HAP-1 (cell line): Measurements from ENCODE around the gene EIF3K.
"Not testable (repeated sequence)": the region's sequence is repeated elsewhere in the genome, so short reads cannot be mapped to it uniquely, and the experiment has no call there.

ENCODE experiments used
- DNase-seq, 2 experiments: peaks; one replicate each; pipeline ENCODE4 v3.0.0-alpha.2; 2016 to 2020; ENCODE audit warnings: low spot score in 2 of 2
- H3K27me3 ChIP-seq: fragments of 250-450 bp; sonication (Bioruptor Pico); 2 replicates; pipeline ENCODE4 v1.5.1; 2020; ENCODE audit warnings: low read depth, mild to moderate bottlenecking, moderate library complexity
- H3K36me3 ChIP-seq: fragments of 250-450 bp; sonication (Bioruptor Pico); replicated peaks from 2 replicates; pipeline ENCODE4 v1.5.1; 2020; ENCODE audit warnings: mild to moderate bottlenecking
- H3K4me1 ChIP-seq: fragments of 250-450 bp; sonication (Bioruptor Pico); 2 replicates; pipeline ENCODE4 v1.5.1; 2020; ENCODE audit warnings: mild to moderate bottlenecking
- H3K4me3 ChIP-seq: fragments of 250-450 bp; sonication (Bioruptor Pico); 2 replicates; pipeline ENCODE4 v1.5.1; 2020; ENCODE audit warnings: mild to moderate bottlenecking, moderate library complexity
- H3K9me3 ChIP-seq: fragments of 250-450 bp; sonication (Bioruptor Pico); 2 replicates; pipeline ENCODE4 v1.5.1; 2020; ENCODE audit warnings: mild to moderate bottlenecking, moderate library complexity
- in situ Hi-C: fragments of 300-500 bp; cut with MboI; formaldehyde crosslinking; loops from 3 replicates; pipeline ENCODE4 v1.14.3; 2020; ENCODE audit warnings: low sequenced_read_pairs, inconsistent platforms, mixed read lengths

The EIF3K gene

DNA sequence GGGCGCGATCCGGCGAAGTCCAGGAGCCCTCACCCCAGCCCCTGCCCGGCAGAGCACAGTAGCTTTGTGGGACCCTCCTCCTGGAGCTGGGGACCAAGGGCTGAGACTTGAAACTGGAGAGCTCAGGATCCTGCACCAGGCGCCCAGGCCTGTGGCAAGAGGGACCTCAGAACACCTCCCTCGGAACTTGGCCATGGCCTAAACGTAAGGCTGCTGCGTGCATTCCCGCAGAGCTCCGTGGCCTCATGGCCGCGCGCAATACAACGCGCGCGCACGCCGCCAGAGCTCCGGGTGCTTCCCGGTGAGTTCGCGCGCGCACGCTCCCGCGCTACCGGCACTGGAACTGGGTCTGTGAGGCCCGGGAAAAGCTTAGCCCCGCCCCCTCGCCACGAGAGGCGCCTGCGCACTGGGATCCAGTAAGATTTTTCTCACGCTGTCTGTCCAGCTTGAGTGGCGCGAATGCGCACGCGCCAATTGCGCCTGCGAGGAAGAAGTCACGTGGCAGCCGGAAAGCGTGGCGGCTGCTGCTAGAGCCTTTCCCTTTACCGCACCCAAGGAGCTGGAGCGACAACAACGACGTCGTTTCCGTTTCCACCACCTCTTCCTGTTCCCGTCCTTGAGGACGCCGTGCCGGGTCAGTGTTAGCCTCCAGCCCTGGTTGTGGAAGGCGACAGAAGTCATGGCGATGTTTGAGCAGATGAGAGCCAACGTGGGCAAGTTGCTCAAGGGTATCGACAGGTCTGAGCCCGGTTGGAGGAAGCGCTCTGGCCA, at the start of gene EIF3K:
Gene EIF3K (plus strand): TSS at position 599 of the 771 bp plus-strand sequence. CDS start 81 bp downstream, at position 680.
- Histone ChIP-seq H3K27me3 (no peaks in the 10 kb centered on the region), H3K9me3 (no peaks in the 10 kb centered on the region), H3K36me3 (peaks cover 31% of the 10 kb centered on the region), H3K4me1 (peaks cover 5% of the 10 kb centered on the region), H3K4me3 (peak within 1 kb of the TSS; percentile 89)
- in situ Hi-C loops: no loop called here
- peak; percentile 97 to 99 for DNase-seq

- H3K4me3 ChIP-seq: no peak overlapping the region
- DNase-seq: no peak
These were observed 49.5 kb upstream of the EIF3K start for GRCh38 chr19:38569368-38569983.

GRCh38 chr19:38571682-38572081, 47.3 kb upstream of the EIF3K start:
- Histone ChIP-seq H3K4me3 (no peak overlapping the region), H3K36me3 (no peaks in the 10 kb centered on the region), H3K27me3 (no peaks in the 10 kb centered on the region), H3K4me1 (no peaks in the 10 kb centered on the region), H3K9me3 (no peaks in the 10 kb centered on the region)
- in situ Hi-C loops: no loop called here
- no peak for DNase-seq

More at GRCh38 chr19:38569368-38569983, 49.5 kb upstream of the EIF3K start:
- H3K9me3 ChIP-seq: no peaks in the 10 kb centered on the region
- in situ Hi-C loops: no loop called here
- no peaks in the 10 kb centered on the region for H3K27me3 ChIP-seq
- H3K36me3 ChIP-seq: no peaks in the 10 kb centered on the region
- no peaks in the 10 kb centered on the region for H3K4me1 ChIP-seq

DNA sequence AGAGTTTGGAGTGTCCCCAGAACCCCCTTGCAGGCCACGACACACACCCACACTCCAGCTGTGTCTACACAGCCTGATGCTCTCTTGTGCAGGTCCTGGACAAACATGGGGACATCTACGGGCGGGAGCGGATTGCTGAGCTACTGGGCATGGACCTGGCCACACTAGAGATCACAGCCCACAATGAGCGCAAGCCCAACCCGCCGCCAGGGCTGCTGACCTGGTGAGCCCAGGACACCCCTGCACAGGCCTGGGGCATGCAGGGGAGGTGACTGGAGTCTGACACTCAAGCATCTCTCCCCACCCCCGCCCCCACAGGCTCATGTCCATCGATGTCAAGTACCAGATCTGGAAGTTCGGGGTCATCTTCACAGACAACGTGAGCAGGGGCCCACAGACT, 41.2 kb upstream of the EIF3K start:
- in situ Hi-C loops: no loop called here
- Histone ChIP-seq H3K9me3 (no peaks in the 10 kb centered on the region), H3K4me3 (no peak overlapping the region), H3K27me3 (no peaks in the 10 kb centered on the region), H3K36me3 (no peaks in the 10 kb centered on the region), H3K4me1 (no peaks in the 10 kb centered on the region)
- DNase-seq: no peak

DNA sequence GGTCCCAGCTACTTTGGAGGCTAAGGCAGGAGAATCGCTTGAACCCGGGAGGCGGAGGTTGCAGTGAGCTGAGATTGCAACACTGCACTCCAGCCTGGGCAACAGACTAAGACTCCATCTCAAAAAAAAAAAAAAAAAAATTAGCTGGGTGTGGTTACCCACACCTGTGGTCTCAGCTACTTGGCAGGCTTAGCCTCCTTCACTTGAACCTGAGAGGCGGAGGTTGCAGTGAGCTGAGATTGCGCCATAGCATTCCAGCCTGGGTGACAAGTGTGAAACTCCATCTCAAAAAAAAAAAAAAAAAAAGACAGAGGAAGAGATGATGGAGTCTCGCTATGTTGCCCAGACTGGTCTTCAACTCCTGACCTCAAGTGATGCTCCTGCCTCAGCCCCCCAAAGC, 39.7 kb upstream of the EIF3K start:
- DNase-seq, H3K27me3 ChIP-seq, H3K36me3 ChIP-seq, H3K4me1 ChIP-seq, in situ Hi-C loops, H3K9me3 ChIP-seq, H3K4me3 ChIP-seq: not testable (repeated sequence)

- H3K36me3 ChIP-seq: no peaks in the 10 kb centered on the region
- no peaks in the 10 kb centered on the region for H3K27me3 ChIP-seq
- no peaks in the 10 kb centered on the region for H3K9me3 ChIP-seq
- no peak overlapping the region for H3K4me3 ChIP-seq
- no peak for DNase-seq
- no peaks in the 10 kb centered on the region for H3K4me1 ChIP-seq
- in situ Hi-C loops: no loop called here
These were observed 38.9 kb upstream of the EIF3K start for GRCh38 chr19:38580080-38580479.

GRCh38 chr19:38583219-38583984, 35.6 kb upstream of the EIF3K start:
- H3K9me3 ChIP-seq: no peaks in the 10 kb centered on the region
- H3K4me1 ChIP-seq: no peaks in the 10 kb centered on the region
- H3K4me3 ChIP-seq: no peak overlapping the region
- in situ Hi-C loops: no loop called here
- H3K36me3 ChIP-seq: no peaks in the 10 kb centered on the region
- H3K27me3 ChIP-seq: no peaks in the 10 kb centered on the region
- DNase-seq: no peak

DNA sequence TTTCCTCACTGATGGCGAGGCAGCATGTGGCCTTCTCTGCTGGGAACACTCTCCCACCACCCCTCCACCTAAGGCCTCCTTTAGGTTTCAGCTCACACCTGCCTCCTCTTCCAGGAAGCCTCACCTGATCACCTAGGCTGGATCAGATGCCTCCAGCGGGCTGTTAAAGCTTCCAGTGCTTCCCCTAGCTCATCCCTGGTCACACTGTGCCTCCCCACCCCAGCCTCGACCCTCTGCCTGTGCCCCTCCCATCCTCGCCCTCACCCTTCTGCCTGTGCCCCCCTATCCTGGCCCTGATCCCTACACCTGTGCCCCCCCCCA, 35.0 kb upstream of the EIF3K start:
- no peaks in the 10 kb centered on the region for H3K27me3 ChIP-seq
- no peak for DNase-seq
- no peaks in the 10 kb centered on the region for H3K36me3 ChIP-seq
- no peaks in the 10 kb centered on the region for H3K4me1 ChIP-seq
- no peaks in the 10 kb centered on the region for H3K9me3 ChIP-seq
- in situ Hi-C loops: no loop called here
- no peak overlapping the region for H3K4me3 ChIP-seq

DNA sequence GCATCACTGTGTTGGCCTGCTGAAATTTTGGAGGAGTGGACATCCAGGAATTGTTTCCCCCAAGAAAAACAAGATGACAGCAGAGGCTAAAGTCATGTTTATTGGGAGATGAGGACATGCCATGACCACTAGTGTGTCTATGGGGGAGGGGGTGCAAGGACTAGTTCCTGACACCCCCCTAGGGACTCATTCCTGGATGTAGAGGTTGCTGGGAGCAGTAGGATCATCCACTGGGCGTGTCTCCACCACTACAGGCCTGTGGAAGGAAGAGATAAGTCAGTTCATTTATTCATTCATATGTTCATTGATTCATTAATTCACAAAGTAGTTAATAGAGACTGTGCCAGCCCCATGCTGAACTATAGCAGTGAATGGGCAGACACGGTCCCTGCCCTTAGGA, 31.4 kb upstream of the EIF3K start:
- in situ Hi-C loops: no loop called here
- Histone ChIP-seq H3K4me1 (no peaks in the 10 kb centered on the region), H3K9me3 (no peaks in the 10 kb centered on the region), H3K36me3 (no peaks in the 10 kb centered on the region), H3K4me3 (no peak overlapping the region), H3K27me3 (no peaks in the 10 kb centered on the region)
- DNase-seq: no peak

GRCh38 chr19:38588041-38588440, 30.9 kb upstream of the EIF3K start:
- Histone ChIP-seq H3K4me1 (no peaks in the 10 kb centered on the region), H3K36me3 (no peaks in the 10 kb centered on the region), H3K4me3 (no peak overlapping the region), H3K9me3 (no peaks in the 10 kb centered on the region), H3K27me3 (no peaks in the 10 kb centered on the region)
- in situ Hi-C loops: no loop called here
- DNase-seq: no peak

DNA sequence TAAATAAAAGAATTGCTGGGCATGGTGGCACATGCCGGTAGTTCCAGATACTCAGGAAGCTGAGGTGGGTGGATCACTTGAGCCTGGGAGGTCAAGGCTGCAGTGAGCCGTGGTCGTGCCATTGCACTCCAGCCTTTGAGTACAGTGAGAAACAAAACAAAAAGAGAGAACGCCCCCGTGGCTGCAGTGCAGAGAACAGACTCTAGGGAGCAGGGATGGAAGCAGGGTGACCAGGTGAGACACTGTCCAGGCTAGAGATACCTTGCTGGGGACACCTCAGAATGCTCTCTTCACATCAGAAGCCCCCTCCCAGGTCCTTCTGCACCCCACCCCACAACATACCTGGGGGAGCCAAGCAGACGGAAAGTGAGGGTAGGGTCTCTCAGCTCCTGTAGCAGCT, 26.0 kb upstream of the EIF3K start:
- no peaks in the 10 kb centered on the region for H3K36me3 ChIP-seq
- no peaks in the 10 kb centered on the region for H3K27me3 ChIP-seq
- no peaks in the 10 kb centered on the region for H3K4me1 ChIP-seq
- no peak overlapping the region for H3K4me3 ChIP-seq
- in situ Hi-C loops: no loop called here
- no peak for DNase-seq
- no peaks in the 10 kb centered on the region for H3K9me3 ChIP-seq

- no peaks in the 10 kb centered on the region for H3K4me1 ChIP-seq
- H3K27me3 ChIP-seq: no peaks in the 10 kb centered on the region
- H3K4me3 ChIP-seq: no peak overlapping the region
- in situ Hi-C loops: no loop called here
- DNase-seq: peak in 1 of 2 experiments; percentile 61
- no peaks in the 10 kb centered on the region for H3K9me3 ChIP-seq
- H3K36me3 ChIP-seq: no peaks in the 10 kb centered on the region
These were observed 22.7 kb upstream of the EIF3K start for GRCh38 chr19:38596057-38596981.

DNA sequence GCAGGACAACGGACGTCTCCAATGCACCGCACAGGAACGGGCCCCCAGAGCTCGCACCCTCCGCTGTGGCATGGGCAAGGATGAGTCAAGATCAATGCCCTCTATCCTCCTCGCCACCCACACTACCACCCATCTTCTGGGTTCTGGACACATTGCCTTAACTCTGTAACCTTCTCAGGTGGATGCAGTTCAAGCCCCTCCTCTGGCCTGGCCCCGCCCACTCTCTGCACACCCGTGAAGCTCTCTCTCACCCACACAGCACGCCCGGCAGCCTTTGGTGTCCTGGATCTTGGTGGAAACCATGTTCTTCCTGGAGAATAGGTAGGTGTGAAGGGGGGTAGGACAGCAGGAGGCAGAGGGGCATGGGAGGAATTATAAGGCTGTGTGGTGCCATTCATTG, 21.9 kb upstream of the EIF3K start:
- H3K36me3 ChIP-seq: no peaks in the 10 kb centered on the region
- in situ Hi-C loops: no loop called here
- no peak overlapping the region for H3K4me3 ChIP-seq
- no peak for DNase-seq
- H3K9me3 ChIP-seq: no peaks in the 10 kb centered on the region
- no peaks in the 10 kb centered on the region for H3K4me1 ChIP-seq
- H3K27me3 ChIP-seq: no peaks in the 10 kb centered on the region
